M059J (cell line): ENCODE measurements around the gene SIM2. TPM values are rescaled to one million over a fixed set of nuclear protein-coding genes. Genes with fewer than 3 reads are reported as not detected.

Experiments used
- DNase-seq: peaks from one replicate; pipeline ENCODE4 v3.0.0-alpha.2; 2012; ENCODE audit warnings: low read depth
- total RNA-seq: library from RNA; depleted of rRNA; stranded (reverse); fragments of >200 nt; shearing (Covaris generic); gene quantifications from 2 replicates; pipeline ENCODE4 v1.2.3, GENCODE V29; 2014

Gene SIM2
- total RNA-seq, 1 experiment from 2014 or later, result 1.8 TPM

- DNase-seq, result no peak
Measured at GRCh38 chr21:36765229-36765628, 66.3 kb downstream of the SIM2 start.

DNA sequence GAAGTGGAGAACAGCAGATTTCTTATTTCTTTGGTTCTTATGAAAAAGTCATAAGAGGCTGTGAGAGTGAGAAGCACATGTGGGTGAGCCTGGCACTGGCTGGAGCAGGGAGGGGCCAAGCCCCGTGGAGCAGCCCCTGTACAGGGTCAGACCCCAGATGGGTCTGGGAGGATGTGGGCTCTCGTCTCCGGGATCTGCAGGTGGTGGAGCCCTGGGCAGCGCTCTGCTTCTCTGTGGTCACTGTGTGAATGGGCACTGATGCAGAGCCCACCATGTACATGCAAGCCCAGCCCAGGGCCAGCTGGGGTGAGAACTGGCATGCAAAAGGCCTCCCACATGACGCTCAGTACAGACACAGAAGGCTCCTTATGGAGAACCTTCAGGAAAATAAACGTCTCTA lies 67.6 kb downstream of the SIM2 start:
- no peak for DNase-seq

GRCh38 chr21:36767096-36767495 lies 68.2 kb downstream of the SIM2 start:
- no peak for DNase-seq

DNA sequence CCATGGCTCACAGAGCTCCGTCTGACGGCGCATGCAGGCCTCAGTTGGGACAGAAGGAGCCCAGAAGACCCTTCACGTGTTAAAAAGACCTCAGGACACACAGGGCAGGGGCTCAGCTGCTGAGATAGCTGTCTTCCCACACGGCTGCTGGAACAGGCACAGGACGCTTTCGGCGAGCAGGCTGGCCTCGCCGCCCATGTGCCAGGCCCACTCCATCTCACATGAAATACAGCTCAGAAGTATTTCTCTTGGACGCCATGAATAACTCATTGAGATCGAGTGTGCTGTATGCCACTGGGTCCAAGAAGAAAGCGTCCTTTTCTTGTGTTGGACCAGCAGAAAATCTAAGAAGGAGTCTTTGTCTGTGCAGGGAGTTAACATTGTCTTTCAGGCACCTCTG lies 69.6 kb downstream of the SIM2 start:
- DNase-seq, result no peak

DNA sequence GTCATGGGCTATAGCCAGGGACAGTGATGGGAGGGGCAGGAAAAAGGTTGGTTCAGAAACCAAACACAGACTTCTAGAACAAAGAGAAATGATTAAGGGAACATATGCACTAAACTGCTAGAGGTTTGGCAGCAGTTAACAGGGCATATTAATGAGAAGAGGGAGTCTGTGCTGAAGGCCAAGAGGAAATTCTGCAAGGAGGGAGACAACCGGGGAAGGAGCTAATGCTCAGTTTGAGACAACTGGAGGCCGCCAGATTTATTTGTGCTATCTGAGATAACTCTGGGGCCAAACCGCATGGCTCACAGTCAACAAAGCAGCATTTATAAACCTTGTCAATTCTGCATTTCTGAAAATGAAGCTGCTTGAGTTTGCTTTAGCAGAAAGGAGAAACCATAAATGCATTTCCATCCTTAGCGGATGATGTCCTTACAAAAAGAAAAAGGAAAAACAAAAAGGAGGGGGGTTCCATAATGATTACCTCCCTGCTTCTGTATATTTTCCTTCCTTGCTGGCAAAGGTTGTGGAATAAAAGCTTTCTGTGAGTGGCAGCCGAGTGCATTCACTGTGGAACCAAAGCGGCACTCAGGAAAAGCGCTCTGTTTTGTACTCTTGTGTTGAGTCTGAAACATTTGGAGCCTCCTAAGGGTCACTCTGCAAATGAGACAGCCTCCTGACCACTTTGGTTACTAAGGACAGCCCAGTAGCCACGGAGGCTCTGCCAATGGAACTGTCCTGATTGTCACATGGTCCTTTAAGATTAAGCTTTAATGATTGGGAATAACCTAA lies 70.3 kb downstream of the SIM2 start:
- DNase-seq, result peak; percentile 67

DNA sequence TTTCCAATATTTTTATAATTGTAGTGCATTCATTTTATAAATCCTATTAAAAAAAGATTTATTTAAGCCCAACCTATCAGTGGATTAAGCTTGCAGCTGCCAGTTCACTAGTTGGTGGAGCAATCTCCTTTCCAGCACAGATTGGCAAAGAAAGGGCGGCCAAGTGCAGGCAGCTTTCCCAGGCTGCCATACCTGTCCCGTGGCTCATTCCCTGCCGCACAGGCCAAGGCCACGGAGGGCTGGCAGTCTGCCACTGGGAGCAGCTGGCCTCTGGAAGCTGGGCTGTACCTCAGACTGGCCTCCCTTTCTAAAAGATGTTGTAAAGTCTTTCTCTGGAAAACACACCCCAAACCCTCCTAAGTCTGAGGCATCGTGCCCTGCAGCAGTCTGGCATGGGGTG lies 74.2 kb downstream of the SIM2 start:
- peak; percentile 93 for DNase-seq

- DNase-seq, result no peak
Measured at GRCh38 chr21:36773995-36774394, 75.1 kb downstream of the SIM2 start.

DNA sequence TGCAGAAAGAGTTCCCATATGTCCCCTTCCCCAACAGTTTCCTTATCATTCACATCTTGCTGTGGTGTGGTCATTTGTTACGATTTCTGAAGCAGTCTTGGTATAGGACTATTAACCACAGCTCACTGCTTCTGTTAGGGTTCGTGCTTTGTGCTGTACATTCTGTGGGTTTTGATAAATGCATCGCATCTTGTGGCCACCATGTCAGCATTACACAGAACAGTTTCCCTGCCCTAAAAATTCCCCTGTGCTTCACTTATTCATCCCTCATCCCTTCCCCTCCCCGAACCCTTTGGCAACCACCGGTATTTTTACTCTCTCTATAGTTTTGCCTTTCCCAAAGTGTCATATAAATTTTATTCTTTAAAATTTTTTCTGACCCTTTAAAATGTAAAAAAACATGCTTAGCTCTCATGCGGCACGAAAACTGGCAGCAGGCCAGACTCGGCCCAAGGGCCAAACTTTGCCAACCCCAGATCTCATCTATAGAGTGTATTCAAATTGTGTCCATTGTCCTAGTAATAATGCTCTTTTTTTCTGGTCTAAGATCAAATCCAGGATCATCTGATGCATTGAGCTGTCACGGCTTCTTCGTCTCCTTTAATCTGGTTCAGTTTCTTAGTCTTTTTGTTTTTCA lies 78.2 kb downstream of the SIM2 start:
- no peak for DNase-seq

DNA sequence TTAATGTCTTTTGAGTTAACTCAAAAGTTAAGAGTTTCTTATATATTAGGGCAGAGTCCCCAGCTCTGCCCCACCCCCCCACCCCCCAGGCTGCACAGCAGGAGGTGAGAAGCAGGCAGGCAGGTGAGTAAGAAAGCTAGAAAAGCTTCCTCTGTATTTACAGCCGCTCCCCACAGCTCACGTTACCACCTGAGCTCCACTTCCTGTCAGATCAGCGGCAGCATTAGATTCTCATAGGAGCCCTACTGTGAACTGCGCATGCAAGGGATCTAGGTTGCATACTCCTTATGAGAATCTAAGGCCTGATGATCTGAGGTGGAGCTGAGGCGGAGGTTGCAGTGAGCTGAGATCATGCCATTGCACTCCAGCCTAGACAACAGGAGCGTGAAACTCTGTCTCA lies 81.9 kb downstream of the SIM2 start:
- DNase-seq, result no peak

DNA sequence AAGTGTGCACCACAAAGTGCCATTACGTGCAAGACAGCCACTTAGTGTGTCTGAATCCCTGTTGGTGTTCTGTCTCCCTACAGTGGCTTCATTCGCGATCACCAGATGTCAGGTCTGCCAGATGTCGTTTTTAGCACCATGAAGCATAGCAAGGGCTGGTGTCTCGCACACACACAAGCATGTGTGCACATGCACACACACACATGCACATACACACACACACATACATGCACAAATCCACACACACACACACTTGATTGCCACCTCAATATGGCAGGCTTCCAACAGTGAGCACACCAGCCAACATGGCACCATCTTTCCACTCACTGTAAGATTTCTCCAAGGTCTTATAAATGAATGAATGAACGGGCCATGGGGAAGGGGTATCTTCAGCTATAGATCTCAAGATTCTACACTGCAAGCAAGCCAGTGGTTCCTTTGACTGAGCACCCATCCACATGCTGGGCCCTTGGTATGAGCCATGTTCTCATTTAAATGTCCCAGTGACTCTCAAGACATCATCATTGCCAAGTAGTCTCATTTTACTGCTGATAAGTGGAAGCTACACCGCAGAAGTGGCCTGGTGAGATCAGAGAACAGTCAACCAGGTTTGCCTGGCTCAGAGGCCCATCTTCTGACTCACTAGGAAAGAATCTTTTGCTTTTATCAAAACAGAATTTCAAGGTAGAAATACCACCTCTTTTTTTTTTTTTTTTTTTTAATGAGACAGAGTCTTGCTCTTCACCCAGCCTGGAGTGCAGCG lies 84.9 kb downstream of the SIM2 start:
- DNase-seq, result peak; percentile 97

GRCh38 chr21:36784947-36785346 lies 86.0 kb downstream of the SIM2 start:
- DNase-seq, result no peak

DNA sequence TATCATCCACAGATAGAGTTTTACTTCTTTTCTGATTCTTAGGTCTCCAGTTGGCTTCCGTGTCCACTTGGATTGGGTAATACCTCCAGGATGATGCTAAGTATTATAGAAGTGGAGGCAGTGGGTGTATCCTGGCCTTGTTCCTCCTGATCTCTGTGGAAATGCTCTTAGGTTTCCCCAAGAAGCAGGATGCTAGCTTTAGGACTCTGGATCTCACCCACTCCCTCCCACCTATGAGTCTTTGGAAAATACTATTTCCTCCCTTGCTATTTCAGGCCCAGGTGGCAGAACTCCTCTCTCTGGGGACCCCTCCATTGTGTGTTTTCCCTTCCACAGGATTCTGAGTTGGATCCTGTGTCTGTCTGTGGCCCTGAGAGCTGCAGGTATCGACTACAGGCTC lies 86.7 kb downstream of the SIM2 start:
- no peak for DNase-seq

DNA sequence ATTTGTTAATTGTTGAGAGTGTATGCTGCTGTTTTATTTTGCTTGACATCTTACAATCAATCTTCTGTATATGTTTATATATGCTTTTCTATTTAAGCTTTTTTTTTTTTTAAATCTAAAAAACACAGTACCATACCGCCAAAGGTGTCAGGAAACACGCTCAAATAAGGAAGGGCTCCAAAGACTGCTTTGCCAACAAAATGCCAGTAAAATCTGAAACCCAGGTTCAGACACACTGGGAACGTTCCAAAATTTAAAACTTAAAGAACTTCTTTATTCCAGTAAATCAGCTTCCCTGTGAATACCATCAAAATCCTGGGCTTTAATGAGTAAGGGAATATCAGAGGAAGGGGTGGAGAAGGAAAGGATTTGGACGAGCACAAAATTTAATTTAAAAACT lies 87.3 kb downstream of the SIM2 start:
- DNase-seq, result no peak

- peak; percentile 66 for DNase-seq
Measured at GRCh38 chr21:36788120-36788638, 89.3 kb downstream of the SIM2 start.

GRCh38 chr21:36790616-36791015 lies 91.7 kb downstream of the SIM2 start:
- no peak for DNase-seq

- DNase-seq, result no peak
Measured at GRCh38 chr21:36791180-36791579, 92.3 kb downstream of the SIM2 start.

DNA sequence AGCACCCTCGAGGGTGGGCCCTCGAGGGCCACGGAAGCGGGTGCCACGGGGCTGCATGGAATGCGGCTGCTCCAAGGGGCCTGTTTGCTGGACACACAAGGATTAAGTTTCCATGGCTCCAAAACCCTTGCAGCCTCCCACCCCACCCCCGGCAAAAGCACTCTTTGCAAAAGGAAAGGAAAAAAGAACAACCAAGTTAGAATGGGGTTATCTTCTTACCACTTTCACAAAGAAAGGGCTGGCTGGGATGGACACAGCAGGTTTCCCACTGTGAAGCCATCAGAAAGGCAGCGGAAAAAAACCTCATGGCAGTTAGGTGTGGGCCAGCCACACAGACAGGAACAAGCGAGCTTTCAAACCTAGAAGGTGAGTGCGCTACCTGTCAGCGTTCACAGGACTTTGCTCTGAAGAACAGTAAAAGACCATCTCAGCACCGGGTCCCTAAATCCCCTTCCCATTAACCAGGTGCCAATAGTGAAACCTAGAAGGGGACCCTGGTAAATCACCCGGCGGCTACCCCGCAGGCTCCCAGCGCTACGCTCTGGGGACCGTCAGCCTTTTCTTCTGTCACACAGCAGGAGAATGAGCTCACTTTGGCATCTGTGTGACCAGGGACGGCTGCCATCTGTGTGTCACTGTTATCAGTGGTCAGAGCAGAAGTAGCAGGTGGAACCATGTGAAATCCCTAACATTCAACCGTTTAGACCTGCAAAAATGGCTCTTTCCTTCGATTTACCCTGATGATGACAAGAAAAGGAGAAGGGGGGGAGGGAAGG lies 93.0 kb downstream of the SIM2 start:
- no peak for DNase-seq

DNA sequence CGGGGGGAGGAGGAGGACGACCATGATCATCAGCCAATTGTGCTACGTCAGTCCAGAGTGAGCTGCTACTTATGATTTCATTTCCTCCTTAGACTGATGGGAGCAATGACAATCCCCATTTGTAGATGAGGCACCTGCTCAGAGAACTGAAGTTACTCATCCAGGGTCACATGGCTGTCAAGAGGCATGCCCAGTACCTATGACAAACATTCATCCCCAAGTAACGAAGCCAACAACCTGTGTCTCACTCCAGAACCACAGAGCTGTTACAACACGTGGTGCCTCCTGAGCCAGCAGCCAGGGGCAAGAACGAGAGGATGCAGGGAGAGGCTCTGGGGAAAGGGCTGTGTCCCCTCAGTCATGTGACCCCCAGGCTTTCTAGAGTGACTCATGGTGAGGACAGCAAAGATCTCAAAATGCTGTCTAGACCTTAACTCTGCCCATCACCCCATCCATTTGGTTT lies 93.6 kb downstream of the SIM2 start:
- peak; percentile 83 for DNase-seq

- DNase-seq, result no peak
Measured at GRCh38 chr21:36796070-36796469, 97.2 kb downstream of the SIM2 start.

DNA sequence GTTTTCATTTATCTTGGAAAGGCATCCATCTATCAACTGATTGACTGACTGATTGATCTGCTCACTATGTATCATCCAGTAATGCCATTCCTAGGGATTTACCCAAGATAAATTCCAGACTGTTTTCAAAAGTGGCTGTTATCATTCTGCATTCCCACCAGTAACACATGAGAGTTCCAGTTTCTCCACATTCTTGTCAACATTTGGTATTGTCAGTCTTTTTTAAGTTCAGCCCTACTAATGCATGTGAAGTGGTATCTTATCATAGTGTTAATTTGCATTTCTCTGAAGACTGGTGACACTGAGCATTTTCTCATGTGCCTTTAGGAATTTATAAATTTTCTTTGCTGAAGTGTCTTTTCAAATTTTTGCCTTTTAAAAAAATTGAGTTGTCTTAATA lies 99.6 kb downstream of the SIM2 start:
- DNase-seq, result no peak
